HUES48 (cell line): ENCODE measurements around the gene SDK1.

Source experiments
- H3K27ac ChIP-seq: one replicate; pipeline ENCODE4 v1.7.0; 2013; ENCODE audit warnings: low read depth, low read length, inconsistent platforms
- H3K27me3 ChIP-seq: 2 replicates; pipeline ENCODE4 v1.6.1; 2013; ENCODE audit warnings: mild to moderate bottlenecking, low read length; ENCODE audit not compliant: control insufficient read depth, insufficient read depth
- H3K36me3 ChIP-seq: 2 replicates; pipeline ENCODE4 v1.6.1; 2013; ENCODE audit warnings: low read length; ENCODE audit not compliant: control insufficient read depth, insufficient read depth
- H3K4me1 ChIP-seq: 2 replicates; pipeline ENCODE4 v1.6.1; 2013; ENCODE audit warnings: mild to moderate bottlenecking, low read length; ENCODE audit not compliant: control insufficient read depth, insufficient read depth
- H3K4me3 ChIP-seq: 2 replicates; pipeline ENCODE4 v1.5.1; 2013; ENCODE audit warnings: mild to moderate bottlenecking, low read depth, low read length
- H3K9ac ChIP-seq: 2 replicates; pipeline ENCODE4 v1.6.1; 2013; ENCODE audit warnings: mild to moderate bottlenecking, low read depth, low read length, moderate library complexity
- H3K9me3 ChIP-seq: 2 replicates; pipeline ENCODE4 v1.6.1; 2013; ENCODE audit warnings: low read length; ENCODE audit not compliant: control insufficient read depth, insufficient read depth

The SDK1 gene

DNA sequence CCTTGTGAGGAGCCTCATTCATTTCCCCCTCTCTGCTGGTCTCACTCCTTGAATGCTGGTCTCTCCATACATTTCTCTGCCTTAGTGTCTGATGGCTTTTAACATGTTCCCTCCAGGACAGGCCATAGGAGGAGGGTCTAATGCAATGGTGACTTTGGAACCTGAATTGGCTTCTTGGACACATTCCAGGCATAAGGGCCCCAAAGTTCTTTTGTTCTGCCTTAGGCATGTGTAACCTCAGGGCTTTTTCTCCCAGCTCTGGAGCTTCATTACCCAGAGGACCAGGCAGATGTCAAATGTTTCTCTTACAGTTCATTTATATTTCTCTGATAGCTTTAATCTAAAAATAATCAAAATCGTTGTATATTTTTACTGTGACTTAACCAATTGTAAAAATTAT, 162.6 kb downstream of the SDK1 start:
- H3K27ac ChIP-seq: no peak overlapping the region

DNA sequence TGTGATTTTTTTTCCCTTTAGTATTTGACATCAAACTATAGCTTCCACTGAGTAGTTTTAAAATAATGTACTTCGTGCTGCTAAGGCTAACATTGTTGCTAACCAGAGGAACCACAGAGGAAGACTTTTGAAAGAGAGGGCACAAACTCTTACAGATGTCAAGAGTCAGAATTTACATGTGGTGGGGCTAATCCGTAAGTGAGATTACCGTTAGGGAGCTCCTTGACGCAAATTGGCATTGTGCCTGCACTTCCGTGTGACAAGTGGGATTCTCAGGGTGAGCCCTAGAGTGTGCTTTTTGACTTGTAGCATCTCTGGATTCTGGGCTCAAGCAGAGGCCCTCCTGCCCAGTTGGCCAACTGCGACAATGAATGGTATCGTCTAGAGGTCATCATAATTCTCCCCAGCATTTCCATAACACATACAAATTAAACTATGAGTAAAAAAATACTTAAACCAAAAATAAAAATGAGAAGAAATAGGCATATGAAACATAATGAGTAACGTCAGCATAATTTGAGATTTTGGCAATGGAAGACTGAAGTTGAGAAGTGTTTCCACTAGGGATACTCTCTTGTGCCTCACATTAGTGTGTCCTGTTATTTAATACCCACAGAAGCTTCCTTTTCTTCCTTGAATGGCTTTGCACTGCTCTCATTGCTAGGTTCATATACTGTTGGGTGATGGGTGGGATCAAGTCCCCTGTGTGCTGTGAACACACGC, 164.0 kb downstream of the SDK1 start:
- H3K36me3 ChIP-seq: no peaks in the 10 kb centered on the region
- no peak overlapping the region for H3K27ac ChIP-seq
- H3K27me3 ChIP-seq: no peaks in the 10 kb centered on the region
- H3K4me3 ChIP-seq: no peak overlapping the region
- H3K9me3 ChIP-seq: no peaks in the 10 kb centered on the region
- H3K4me1 ChIP-seq: no peaks in the 10 kb centered on the region
- no peak overlapping the region for H3K9ac ChIP-seq

More for the DNA sequence above, 162.6 kb downstream of the SDK1 start:
- Histone ChIP-seq H3K4me3 (no peak overlapping the region), H3K9me3 (no peaks in the 10 kb centered on the region), H3K9ac (no peak overlapping the region), H3K4me1 (no peaks in the 10 kb centered on the region), H3K36me3 (no peaks in the 10 kb centered on the region), H3K27me3 (no peaks in the 10 kb centered on the region)

DNA sequence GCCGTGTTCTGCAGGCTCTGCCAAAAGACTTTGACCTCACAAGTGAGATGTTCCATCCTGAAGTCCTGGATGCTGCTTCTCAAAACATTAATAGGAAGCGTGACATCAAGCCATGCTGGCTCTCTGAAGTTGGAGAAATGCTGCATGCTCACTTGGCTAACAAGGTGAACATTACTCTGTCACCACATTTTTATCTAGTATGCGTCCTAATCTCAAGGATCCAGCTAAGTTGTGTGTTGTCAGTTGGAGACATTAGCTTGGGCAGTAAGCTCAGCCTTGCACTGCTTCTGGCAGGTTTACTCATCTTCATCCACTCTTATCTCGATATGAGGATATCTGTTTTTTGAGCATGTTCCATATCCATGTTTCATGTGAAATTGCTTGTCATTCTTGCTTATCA, 165.2 kb downstream of the SDK1 start:
- Histone ChIP-seq H3K36me3 (no peaks in the 10 kb centered on the region), H3K4me1 (no peaks in the 10 kb centered on the region), H3K4me3 (no peak overlapping the region), H3K27me3 (no peaks in the 10 kb centered on the region), H3K9ac (no peak overlapping the region), H3K27ac (no peak overlapping the region), H3K9me3 (no peaks in the 10 kb centered on the region)

DNA sequence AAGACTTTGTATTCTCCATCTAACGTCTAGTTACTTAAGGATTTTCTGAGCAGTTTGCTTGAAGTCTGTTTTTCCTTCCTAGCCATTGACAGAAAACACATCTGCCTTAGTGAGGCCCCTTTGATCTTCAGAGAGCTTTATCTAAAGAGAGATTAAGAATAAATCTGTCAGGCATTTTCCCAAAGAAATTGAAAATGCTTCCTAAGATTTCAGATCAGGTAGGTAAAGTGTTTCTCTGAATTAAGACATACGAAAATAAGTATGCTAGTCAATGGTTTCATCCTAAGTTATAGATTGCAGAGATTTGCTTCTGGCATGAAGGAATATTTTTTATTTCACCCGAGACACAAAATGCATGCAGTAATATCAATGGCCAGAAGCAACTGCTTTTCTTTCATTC, 168.6 kb downstream of the SDK1 start:
- Histone ChIP-seq H3K9ac (no peak overlapping the region), H3K27ac (no peak overlapping the region), H3K36me3 (no peaks in the 10 kb centered on the region), H3K4me1 (peaks cover 13% of the 10 kb centered on the region), H3K4me3 (no peak overlapping the region), H3K27me3 (no peaks in the 10 kb centered on the region), H3K9me3 (no peaks in the 10 kb centered on the region)

DNA sequence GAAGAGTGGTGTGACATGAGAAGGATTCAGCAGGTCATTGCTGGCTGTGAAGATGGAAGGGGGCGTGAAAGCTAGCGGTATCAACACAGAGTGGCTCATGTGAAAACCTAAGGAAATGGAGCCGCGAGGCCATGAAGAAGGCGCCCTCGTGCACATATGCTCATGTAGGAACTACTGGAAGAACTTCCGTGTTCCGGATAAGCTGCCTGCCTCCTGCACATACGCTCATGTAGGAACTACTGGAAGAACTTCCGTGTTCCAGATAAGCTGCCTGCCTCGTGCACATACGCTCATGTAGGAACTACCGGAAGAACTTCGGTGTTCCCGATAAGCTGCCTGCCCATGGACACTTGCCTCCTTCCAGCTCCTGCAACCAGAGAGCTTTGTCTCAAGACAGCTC, 179.1 kb downstream of the SDK1 start:
- Histone ChIP-seq H3K9ac (no peak overlapping the region), H3K9me3 (no peaks in the 10 kb centered on the region), H3K27me3 (no peaks in the 10 kb centered on the region), H3K4me1 (peaks cover 3% of the 10 kb centered on the region), H3K27ac (no peak overlapping the region), H3K4me3 (no peak overlapping the region), H3K36me3 (no peaks in the 10 kb centered on the region)

DNA sequence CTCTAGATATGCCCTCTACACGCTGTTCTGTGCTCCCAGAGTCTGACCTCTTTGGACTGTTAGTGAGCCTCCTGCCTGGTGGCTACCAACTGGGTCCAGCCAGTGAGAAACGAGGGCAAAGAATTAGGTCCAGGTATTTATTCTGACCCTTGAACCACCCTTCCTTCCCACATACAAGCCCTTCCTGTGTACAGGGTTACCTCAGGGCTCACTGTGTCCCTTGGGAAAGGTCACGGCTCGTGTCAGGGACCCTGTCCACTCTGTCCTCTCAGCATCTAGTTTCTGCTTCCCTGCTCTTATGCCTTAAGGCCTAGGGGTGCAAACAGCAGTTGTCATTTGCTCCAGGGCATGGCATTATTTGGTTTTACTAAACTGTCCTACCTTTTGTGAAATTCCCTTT, 180.4 kb downstream of the SDK1 start:
- Histone ChIP-seq H3K36me3 (no peaks in the 10 kb centered on the region), H3K9me3 (no peaks in the 10 kb centered on the region), H3K9ac (no peak overlapping the region), H3K27ac (no peak overlapping the region), H3K4me1 (peaks cover 3% of the 10 kb centered on the region), H3K4me3 (no peak overlapping the region), H3K27me3 (no peaks in the 10 kb centered on the region)

DNA sequence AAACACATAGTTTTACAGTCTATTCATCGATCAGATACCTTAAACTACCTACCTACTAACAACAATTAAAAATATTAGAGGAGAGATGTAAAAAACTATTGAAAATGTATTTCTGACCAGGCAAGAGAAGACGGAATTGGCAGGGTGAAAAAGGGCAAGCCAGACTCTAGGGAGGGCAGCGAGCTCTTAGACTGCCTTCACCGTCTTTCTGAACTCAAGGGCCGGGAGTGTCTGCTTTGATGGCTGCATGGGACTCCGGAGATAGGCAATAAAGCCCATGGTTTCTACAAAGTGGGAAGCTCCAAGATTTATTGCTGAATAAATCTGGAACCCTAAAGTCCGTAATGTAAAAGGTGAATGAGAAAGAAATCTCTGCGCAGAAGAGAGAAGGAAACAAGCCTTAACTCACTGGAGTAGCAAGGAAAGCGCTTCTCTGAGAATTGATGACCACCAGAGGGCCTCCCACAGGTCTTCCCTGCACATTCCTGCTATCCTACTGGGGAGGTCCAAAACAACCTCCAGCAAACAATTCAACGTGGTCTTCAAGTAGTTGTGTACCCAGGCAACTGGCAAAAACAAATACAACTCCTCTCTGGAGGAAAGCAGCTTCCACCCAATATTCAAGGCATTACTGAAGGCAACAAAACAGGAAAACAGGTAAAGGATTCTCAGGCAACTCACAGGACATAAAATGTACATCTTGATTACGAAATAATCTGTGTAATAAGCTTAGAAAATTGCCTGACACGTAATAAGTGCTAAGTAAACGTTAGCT, 181.3 kb downstream of the SDK1 start:
- no peaks in the 10 kb centered on the region for H3K27me3 ChIP-seq
- no peaks in the 10 kb centered on the region for H3K9me3 ChIP-seq
- H3K4me3 ChIP-seq: no peak overlapping the region
- H3K9ac ChIP-seq: no peak overlapping the region
- peaks cover 3% of the 10 kb centered on the region for H3K4me1 ChIP-seq
- no peak overlapping the region for H3K27ac ChIP-seq
- no peaks in the 10 kb centered on the region for H3K36me3 ChIP-seq

DNA sequence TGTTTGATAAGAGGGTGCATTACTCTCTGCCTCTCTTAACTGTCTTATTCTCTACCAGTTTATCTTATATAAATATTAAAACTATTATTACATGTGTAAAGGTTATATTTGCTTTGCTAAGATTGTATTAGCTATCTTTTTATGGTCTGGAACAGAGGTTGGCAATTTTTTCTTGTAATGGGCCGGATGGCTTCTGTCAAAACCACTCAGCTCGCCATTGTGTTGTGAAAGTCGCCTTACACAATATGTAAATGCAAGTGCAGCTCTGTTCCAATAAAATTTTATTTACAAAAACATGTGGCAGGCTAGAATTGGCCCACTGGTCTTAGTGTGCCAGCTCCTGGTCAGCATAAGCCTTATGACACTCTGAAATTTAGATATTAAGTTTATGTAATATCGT, 185.8 kb downstream of the SDK1 start:
- Histone ChIP-seq H3K9me3 (no peaks in the 10 kb centered on the region), H3K27ac (no peak overlapping the region), H3K27me3 (no peaks in the 10 kb centered on the region), H3K9ac (no peak overlapping the region), H3K4me1 (peaks cover 3% of the 10 kb centered on the region), H3K4me3 (no peak overlapping the region), H3K36me3 (no peaks in the 10 kb centered on the region)

DNA sequence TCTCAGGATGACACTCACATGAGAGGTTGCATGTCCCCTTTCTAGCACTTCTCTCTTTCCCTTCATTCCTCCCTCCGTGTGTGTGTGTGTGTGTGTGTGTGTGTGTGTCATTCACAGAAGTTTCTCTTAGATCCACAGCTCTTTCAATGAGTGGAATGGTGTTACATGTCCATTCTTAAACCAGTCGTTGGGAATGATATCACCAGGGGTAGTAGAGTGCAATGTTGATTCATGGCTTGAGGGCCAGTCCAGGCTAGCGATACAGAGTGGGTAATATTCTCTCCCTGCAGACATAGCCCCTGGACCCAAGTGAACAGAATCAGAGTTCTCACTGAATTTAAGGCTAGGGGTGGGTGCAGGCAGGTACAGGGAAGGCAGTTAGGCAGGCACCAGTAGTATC, 187.8 kb downstream of the SDK1 start:
- no peak overlapping the region for H3K27ac ChIP-seq
- no peak overlapping the region for H3K9ac ChIP-seq
- H3K36me3 ChIP-seq: no peaks in the 10 kb centered on the region

DNA sequence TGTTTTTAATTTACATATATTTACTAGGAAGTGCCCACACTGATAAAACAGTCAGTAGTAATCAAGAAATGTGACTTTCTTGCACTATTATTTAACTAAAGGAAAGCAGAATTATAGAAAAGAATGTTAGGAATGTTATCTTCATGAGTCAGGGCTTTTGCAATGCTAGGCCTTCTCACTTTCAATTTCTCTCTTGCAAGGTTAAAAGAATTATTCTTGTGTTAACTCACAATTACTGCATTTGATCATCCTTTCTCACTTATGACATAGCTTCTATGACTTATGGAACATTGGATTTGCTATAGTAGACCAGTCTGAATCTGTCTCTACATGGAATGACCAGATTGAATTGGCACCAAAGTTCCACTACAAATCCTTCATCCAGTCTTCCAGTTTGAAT, 192.4 kb downstream of the SDK1 start:
- Histone ChIP-seq H3K9me3 (no peaks in the 10 kb centered on the region), H3K27ac (no peak overlapping the region), H3K27me3 (no peaks in the 10 kb centered on the region), H3K4me3 (no peak overlapping the region), H3K4me1 (peaks cover 6% of the 10 kb centered on the region), H3K36me3 (no peaks in the 10 kb centered on the region), H3K9ac (no peak overlapping the region)

More for the DNA sequence above, 187.8 kb downstream of the SDK1 start:
- peaks cover 5% of the 10 kb centered on the region for H3K4me1 ChIP-seq
- no peaks in the 10 kb centered on the region for H3K9me3 ChIP-seq
- H3K4me3 ChIP-seq: no peak overlapping the region
- no peaks in the 10 kb centered on the region for H3K27me3 ChIP-seq

DNA sequence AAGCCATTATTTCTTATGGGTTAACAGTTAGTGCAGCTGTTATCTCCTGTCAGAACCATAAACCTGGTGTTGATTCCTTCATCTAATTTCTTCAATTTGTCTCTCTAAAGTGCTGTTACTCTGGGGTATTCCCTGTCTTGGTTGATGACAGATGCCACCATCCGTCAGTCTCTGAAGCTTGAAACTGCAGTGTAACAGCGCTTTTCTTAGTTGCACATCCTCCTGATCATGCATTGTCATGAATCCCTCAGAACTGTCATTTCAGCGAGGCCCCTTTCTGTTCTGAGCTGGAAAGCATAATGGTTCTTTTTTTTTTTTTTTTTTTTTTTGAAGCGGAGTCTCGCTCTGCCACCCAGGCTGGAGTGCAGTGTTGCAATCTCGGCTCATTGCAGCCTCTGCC, 193.9 kb downstream of the SDK1 start:
- Histone ChIP-seq H3K4me1 (peaks cover 6% of the 10 kb centered on the region), H3K36me3 (no peaks in the 10 kb centered on the region), H3K27ac (no peak overlapping the region), H3K9ac (no peak overlapping the region), H3K4me3 (no peak overlapping the region), H3K27me3 (no peaks in the 10 kb centered on the region), H3K9me3 (no peaks in the 10 kb centered on the region)
